HepG2 (cell line): Measurements from ENCODE around the gene SPANXN5. TPM values are rescaled to one million over a fixed set of nuclear protein-coding genes. Genes with fewer than 3 reads are reported as not detected.

Experiments used
- ATAC-seq: fragments of 200-7000 bp; cut with Tn5 transposase; 3 replicates; pipeline ENCODE4 v1.9.1; 2020; ENCODE audit warnings: mild to moderate bottlenecking, moderate library complexity
- BruUV-seq: library from RNA; stranded (reverse); fragments of 400-500 nt; replicated peaks from 2 replicates; lab custom pipeline; 2021; lab: Mats Ljungman, UMichigan
- CTCF ChIA-PET: fragments of 300-600 bp; formaldehyde crosslinking; extraction: SDS; loops from one replicate; lab custom pipeline; 2021; ENCODE audit warnings: low total read pairs, inconsistent platforms, low intra/inter-chr PET ratio; lab: Yijun Ruan, JAX
- POLR2A ChIA-PET: fragments of 350-600 bp; sonication (Branson Sonifier 250); formaldehyde crosslinking; loops from one replicate; lab custom pipeline; 2020; ENCODE audit warnings: antibody characterized with exemption, inconsistent platforms; lab: Yijun Ruan, JAX
- DNase-seq: peaks from one replicate; pipeline ENCODE4 v3.0.0-alpha.2; 2015; ENCODE audit warnings: low spot score
- FAIRE-seq: peaks from 3 replicates; lab custom pipeline; 2011; peaks lifted over from hg19 to GRCh38; lab: Jason Lieb, UNC
- H2AFZ ChIP-seq: one replicate; pipeline ENCODE4 v1.6.1; 2011; ENCODE audit warnings: low read length, inconsistent platforms
- H3K27ac ChIP-seq: fragments of 300-600 bp; 3 replicates; pipeline ENCODE4 v1.8.0; 2011; ENCODE audit warnings: mixed run types, mild to moderate bottlenecking, mixed read lengths, low read length, inconsistent platforms; ENCODE audit not compliant: insufficient read depth; ENCODE audit errors: extremely low read length
- H3K27me3 ChIP-seq, 2 experiments: fragments of 200-600 bp in 1 of 2; 2 replicates in 1 of 2; 3 replicates in 1 of 2; pipeline versions ENCODE4 v1.6.0 to v1.8.0; 2011; ENCODE audit warnings: low read length in 2 of 2, mild to moderate bottlenecking in 2 of 2, moderate library complexity in 2 of 2, inconsistent platforms in 1 of 2; ENCODE audit not compliant: insufficient read depth in 2 of 2, control insufficient read depth in 1 of 2
- H3K36me3 ChIP-seq, 2 experiments: fragments of 200-600 bp in 1 of 2; replicated peaks in 1 of 2; 2 replicates in 1 of 2; 3 replicates in 1 of 2; pipeline versions ENCODE4 v1.5.1 to v1.8.0; 2011; ENCODE audit warnings: low read length in 2 of 2, inconsistent platforms in 1 of 2; ENCODE audit not compliant: insufficient read depth in 2 of 2, control insufficient read depth in 1 of 2
- H3K4me1 ChIP-seq: 2 replicates; pipeline ENCODE4 v1.5.1; 2012; ENCODE audit warnings: low read length, inconsistent platforms; ENCODE audit not compliant: insufficient read depth
- H3K4me2 ChIP-seq: 2 replicates; pipeline ENCODE4 v1.6.0; 2011; ENCODE audit warnings: low read depth, low read length, inconsistent platforms
- H3K4me3 ChIP-seq, 3 experiments: fragments of 200-600 bp in 1 of 3; sonication (generic), shearing (Covaris generic) in 1 of 3; replicated peaks in 1 of 3; 2 replicates each; pipeline ENCODE4 v1.5.1; 2011 to 2016; ENCODE audit warnings: low read length in 3 of 3, inconsistent platforms in 2 of 3, low read depth in 2 of 3, mild to moderate bottlenecking in 2 of 3, control low read depth in 1 of 3, mixed read lengths in 1 of 3; ENCODE audit not compliant: insufficient read depth in 1 of 3
- H3K79me2 ChIP-seq: one replicate; pipeline ENCODE4 v1.6.1; 2011; ENCODE audit warnings: low read length, inconsistent platforms; ENCODE audit not compliant: insufficient read depth
- H3K9ac ChIP-seq: 2 replicates; pipeline ENCODE4 v1.6.0; 2011; ENCODE audit warnings: mild to moderate bottlenecking, low read depth, low read length, inconsistent platforms; ENCODE audit not compliant: insufficient read depth
- H3K9me3 ChIP-seq: 2 replicates; pipeline ENCODE4 v1.5.1; 2012; ENCODE audit warnings: mild to moderate bottlenecking, low read length
- H4K20me1 ChIP-seq: 2 replicates; pipeline ENCODE4 v1.6.0; 2011; ENCODE audit warnings: inconsistent platforms, mild to moderate bottlenecking, low read length, moderate library complexity; ENCODE audit not compliant: insufficient read depth
- AGO2 ChIP-seq: fragments of 200-400 bp; formaldehyde crosslinking; optimal IDR thresholded peaks from 2 replicates; pipeline ENCODE3; 2017; ENCODE audit warnings: mild to moderate bottlenecking, low read depth, low read length, moderate library complexity
- ATF1 ChIP-seq: IDR thresholded peaks from 2 replicates; pipeline ENCODE4 v1.6.1; 2016; ENCODE audit warnings: mild to moderate bottlenecking, control low read depth
- MYC ChIP-seq: sonication (generic); formaldehyde crosslinking; IDR thresholded peaks from 2 replicates; pipeline ENCODE4 v1.9.0; 2021; ENCODE audit warnings: missing genetic modification reagents, borderline replicate concordance
- PAWR ChIP-seq: sonication (generic); formaldehyde crosslinking; IDR thresholded peaks from 2 replicates; pipeline ENCODE4 v1.4.0; 2020; ENCODE audit warnings: missing genetic modification reagents, mild to moderate bottlenecking, borderline replicate concordance
- ZNF883 ChIP-seq: sonication (generic); formaldehyde crosslinking; IDR thresholded peaks from 2 replicates; pipeline ENCODE4 v1.5.1; 2020; ENCODE audit warnings: mild to moderate bottlenecking, missing genetic modification reagents; ENCODE audit errors: not compliant biosample characterization
- WGBS: methylation state at CpG from one replicate; pipeline ENCODE4 v1.1.6; 2017; ENCODE audit warnings: low lambda C conversion rate; 5-methylcytosine and 5-hydroxymethylcytosine counted together
- in situ Hi-C: cut with HindIII; loops from 2 replicates; pipeline ENCODE4 v1.10.0; 2017; ENCODE audit warnings: low pct_unique_long_range_greater_than_20kb; ENCODE audit not compliant: extremely low pct_ligation_motif_present
- intact Hi-C: fragments of 100-400 bp; cut with micrococcal nuclease; formaldehyde crosslinking; loops from one replicate; pipeline ENCODE4 v1.10.0; 2022; ENCODE audit not compliant: unreplicated experiment
- polyA plus RNA-seq, 8 experiments: library from polyadenylated mRNA; depleted of rRNA in 3 of 8; stranded (reverse) in 7 of 8; unstranded in 1 of 8; fragments of >200 nt; fragmentation: Illumina TruSeq in 4 of 8; extraction: Trizol in 4 of 8; gene quantifications; 2 replicates each; pipeline versions ENCODE4 v1.2.1 to v1.2.3, GENCODE V29; 2011 to 2016; ENCODE audit warnings: low read depth in 4 of 8, missing spikeins in 1 of 8, mixed read lengths in 1 of 8; ENCODE audit not compliant: insufficient read depth in 1 of 8
- total RNA-seq, 5 experiments: library from RNA; depleted of rRNA; stranded (reverse); fragments of >200 nt; fragmentation: Illumina TruSeq; extraction: Trizol; gene quantifications; 2 replicates each; pipeline ENCODE4 v1.2.3, GENCODE V29; 2016; ENCODE audit warnings: low read depth in 1 of 5
- TF ChIP-seq, protein P1 (sequence below): sonication (generic); formaldehyde crosslinking; IDR thresholded peaks from 2 replicates; pipeline ENCODE4 v1.5.0; 2020; ENCODE audit warnings: mild to moderate bottlenecking, missing genetic modification reagents
- TF ChIP-seq, protein P2 (sequence below): sonication (generic); formaldehyde crosslinking; IDR thresholded peaks from 2 replicates; pipeline ENCODE4 v1.9.0; 2021; ENCODE audit warnings: missing genetic modification reagents, borderline replicate concordance
- TF ChIP-seq, protein P3 (sequence below): sonication (generic); formaldehyde crosslinking; IDR thresholded peaks from 2 replicates; pipeline ENCODE4 v1.5.1; 2020; ENCODE audit warnings: missing genetic modification reagents, mild to moderate bottlenecking, borderline replicate concordance
- TF ChIP-seq, protein P4 (sequence below): IDR thresholded peaks from 2 replicates; pipeline ENCODE4 v1.6.1; 2016; ENCODE audit warnings: missing compliant biosample characterization, missing genetic modification reagents, borderline replicate concordance
- TF ChIP-seq, protein P5 (sequence below): sonication (generic); formaldehyde crosslinking; IDR thresholded peaks from 2 replicates; pipeline ENCODE4 v1.5.0; 2020; ENCODE audit warnings: mild to moderate bottlenecking, missing genetic modification reagents, moderate library complexity
- TF ChIP-seq, protein P6 (sequence below): IDR thresholded peaks from 2 replicates; pipeline ENCODE4 v1.6.1; 2016

The SPANXN5 gene
- total and polyA plus RNA-seq, 2 of the 13 experiments (the other 11 are each of a cell fraction or from before 2014, with no cell fraction given), result not detected

DNA sequence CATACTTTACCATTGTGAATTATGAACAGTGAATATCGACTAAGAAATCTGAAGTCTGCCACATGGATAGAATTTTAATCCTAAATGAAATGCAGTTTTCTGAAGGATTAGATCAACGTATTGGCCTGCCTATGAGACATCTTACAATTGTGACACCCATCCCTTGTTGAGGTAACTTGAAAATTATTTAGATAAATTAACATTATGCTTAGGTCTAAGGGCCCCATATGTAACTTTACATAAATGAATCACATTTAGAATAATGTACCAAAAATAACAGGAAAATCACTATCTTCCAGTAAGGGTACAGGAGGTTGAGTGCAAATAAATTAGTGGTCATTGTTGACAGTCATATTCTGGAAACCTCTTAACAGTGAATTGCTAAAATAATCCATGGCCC lies 27.4 kb upstream of the SPANXN5 start (continued):
- TF ChIP-seq, protein P1, sequence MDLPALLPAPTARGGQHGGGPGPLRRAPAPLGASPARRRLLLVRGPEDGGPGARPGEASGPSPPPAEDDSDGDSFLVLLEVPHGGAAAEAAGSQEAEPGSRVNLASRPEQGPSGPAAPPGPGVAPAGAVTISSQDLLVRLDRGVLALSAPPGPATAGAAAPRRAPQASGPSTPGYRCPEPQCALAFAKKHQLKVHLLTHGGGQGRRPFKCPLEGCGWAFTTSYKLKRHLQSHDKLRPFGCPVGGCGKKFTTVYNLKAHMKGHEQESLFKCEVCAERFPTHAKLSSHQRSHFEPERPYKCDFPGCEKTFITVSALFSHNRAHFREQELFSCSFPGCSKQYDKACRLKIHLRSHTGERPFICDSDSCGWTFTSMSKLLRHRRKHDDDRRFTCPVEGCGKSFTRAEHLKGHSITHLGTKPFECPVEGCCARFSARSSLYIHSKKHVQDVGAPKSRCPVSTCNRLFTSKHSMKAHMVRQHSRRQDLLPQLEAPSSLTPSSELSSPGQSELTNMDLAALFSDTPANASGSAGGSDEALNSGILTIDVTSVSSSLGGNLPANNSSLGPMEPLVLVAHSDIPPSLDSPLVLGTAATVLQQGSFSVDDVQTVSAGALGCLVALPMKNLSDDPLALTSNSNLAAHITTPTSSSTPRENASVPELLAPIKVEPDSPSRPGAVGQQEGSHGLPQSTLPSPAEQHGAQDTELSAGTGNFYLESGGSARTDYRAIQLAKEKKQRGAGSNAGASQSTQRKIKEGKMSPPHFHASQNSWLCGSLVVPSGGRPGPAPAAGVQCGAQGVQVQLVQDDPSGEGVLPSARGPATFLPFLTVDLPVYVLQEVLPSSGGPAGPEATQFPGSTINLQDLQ (CRISPR knock-in tag), result no peak
- TF ChIP-seq ATF1 (CRISPR knock-in tag), result no peak
- no peak for TF ChIP-seq AGO2
- TF ChIP-seq, protein P2, sequence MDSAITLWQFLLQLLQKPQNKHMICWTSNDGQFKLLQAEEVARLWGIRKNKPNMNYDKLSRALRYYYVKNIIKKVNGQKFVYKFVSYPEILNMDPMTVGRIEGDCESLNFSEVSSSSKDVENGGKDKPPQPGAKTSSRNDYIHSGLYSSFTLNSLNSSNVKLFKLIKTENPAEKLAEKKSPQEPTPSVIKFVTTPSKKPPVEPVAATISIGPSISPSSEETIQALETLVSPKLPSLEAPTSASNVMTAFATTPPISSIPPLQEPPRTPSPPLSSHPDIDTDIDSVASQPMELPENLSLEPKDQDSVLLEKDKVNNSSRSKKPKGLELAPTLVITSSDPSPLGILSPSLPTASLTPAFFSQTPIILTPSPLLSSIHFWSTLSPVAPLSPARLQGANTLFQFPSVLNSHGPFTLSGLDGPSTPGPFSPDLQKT (CRISPR knock-in tag), result no peak
- TF ChIP-seq, protein P3, sequence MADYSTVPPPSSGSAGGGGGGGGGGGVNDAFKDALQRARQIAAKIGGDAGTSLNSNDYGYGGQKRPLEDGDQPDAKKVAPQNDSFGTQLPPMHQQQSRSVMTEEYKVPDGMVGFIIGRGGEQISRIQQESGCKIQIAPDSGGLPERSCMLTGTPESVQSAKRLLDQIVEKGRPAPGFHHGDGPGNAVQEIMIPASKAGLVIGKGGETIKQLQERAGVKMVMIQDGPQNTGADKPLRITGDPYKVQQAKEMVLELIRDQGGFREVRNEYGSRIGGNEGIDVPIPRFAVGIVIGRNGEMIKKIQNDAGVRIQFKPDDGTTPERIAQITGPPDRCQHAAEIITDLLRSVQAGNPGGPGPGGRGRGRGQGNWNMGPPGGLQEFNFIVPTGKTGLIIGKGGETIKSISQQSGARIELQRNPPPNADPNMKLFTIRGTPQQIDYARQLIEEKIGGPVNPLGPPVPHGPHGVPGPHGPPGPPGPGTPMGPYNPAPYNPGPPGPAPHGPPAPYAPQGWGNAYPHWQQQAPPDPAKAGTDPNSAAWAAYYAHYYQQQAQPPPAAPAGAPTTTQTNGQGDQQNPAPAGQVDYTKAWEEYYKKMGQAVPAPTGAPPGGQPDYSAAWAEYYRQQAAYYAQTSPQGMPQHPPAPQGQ (CRISPR knock-in tag), result no peak

DNA sequence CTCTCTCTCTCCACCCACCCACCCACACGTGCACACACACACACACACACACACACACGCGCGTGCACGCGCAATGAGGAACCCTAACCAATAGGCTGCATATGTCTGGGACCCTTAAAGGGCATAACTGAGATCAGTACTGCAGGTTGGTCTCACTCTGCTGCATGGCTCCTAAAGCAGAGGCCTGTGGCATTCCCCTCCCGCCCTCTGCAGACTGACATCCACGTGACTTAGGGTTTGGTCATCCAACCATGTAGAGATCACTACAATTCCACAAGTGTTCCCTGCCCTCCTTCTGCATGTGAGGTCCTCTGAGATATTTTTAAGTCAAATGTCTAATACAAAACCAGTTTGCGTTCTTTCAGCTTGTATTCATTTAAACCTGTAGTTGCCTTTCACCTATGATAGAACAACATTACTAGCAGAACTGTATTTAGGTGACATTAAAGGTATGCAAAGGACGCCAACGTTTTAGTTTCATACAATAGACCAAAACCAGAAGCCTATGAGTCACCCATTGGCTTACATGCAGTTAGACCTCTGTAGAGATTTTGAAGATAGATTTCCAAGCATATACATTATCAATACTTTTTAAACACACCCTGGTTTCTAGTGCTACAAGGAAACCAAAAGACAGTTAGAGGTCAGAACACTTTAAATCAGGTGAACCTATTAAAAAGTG lies 24.0 kb upstream of the SPANXN5 start:
- Histone ChIP-seq H3K4me2 (no peak overlapping the region), H3K27ac (no peak overlapping the region), H3K9ac (no peak overlapping the region), H3K9me3 (no peaks in the 10 kb centered on the region), H2AFZ (no peak overlapping the region), H3K27me3 (no peaks in the 10 kb centered on the region), H3K36me3 (no peaks in the 10 kb centered on the region), H4K20me1 (no peaks in the 10 kb centered on the region), H3K79me2 (no peaks in the 10 kb centered on the region), H3K4me1 (no peaks in the 10 kb centered on the region), H3K4me3 (no peak overlapping the region)
- POLR2A ChIA-PET, result no interaction called here
- WGBS, result 46% methylated on average over 11 of the region's 11 CpGs
- no peak for DNase-seq
- FAIRE-seq, result no peak
- intact Hi-C loops, result no loop called here
- BruUV-seq, result no TSS peak
- CTCF ChIA-PET, result no interaction called here
- no peak for ATAC-seq
- in situ Hi-C loops, result no loop called here
- no peak for TF ChIP-seq ZNF883 (CRISPR knock-in tag)
- TF ChIP-seq, protein P4, sequence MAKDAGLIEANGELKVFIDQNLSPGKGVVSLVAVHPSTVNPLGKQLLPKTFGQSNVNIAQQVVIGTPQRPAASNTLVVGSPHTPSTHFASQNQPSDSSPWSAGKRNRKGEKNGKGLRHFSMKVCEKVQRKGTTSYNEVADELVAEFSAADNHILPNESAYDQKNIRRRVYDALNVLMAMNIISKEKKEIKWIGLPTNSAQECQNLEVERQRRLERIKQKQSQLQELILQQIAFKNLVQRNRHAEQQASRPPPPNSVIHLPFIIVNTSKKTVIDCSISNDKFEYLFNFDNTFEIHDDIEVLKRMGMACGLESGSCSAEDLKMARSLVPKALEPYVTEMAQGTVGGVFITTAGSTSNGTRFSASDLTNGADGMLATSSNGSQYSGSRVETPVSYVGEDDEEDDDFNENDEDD, result no peak
- TF ChIP-seq, protein P5, sequence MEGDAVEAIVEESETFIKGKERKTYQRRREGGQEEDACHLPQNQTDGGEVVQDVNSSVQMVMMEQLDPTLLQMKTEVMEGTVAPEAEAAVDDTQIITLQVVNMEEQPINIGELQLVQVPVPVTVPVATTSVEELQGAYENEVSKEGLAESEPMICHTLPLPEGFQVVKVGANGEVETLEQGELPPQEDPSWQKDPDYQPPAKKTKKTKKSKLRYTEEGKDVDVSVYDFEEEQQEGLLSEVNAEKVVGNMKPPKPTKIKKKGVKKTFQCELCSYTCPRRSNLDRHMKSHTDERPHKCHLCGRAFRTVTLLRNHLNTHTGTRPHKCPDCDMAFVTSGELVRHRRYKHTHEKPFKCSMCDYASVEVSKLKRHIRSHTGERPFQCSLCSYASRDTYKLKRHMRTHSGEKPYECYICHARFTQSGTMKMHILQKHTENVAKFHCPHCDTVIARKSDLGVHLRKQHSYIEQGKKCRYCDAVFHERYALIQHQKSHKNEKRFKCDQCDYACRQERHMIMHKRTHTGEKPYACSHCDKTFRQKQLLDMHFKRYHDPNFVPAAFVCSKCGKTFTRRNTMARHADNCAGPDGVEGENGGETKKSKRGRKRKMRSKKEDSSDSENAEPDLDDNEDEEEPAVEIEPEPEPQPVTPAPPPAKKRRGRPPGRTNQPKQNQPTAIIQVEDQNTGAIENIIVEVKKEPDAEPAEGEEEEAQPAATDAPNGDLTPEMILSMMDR (CRISPR knock-in tag), result no peak
- TF ChIP-seq, protein P6, sequence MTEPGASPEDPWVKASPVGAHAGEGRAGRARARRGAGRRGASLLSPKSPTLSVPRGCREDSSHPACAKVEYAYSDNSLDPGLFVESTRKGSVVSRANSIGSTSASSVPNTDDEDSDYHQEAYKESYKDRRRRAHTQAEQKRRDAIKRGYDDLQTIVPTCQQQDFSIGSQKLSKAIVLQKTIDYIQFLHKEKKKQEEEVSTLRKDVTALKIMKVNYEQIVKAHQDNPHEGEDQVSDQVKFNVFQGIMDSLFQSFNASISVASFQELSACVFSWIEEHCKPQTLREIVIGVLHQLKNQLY, result no peak
- TF ChIP-seq PAWR (CRISPR knock-in tag), result no peak
- no peak for TF ChIP-seq MYC (CRISPR knock-in tag)
